ENCODE data around the gene WSB2.
"Not testable (repeated sequence)": the region's sequence is repeated elsewhere in the genome, so short reads cannot be mapped to it uniquely, and the experiment has no call there.

The WSB2 gene

DNA sequence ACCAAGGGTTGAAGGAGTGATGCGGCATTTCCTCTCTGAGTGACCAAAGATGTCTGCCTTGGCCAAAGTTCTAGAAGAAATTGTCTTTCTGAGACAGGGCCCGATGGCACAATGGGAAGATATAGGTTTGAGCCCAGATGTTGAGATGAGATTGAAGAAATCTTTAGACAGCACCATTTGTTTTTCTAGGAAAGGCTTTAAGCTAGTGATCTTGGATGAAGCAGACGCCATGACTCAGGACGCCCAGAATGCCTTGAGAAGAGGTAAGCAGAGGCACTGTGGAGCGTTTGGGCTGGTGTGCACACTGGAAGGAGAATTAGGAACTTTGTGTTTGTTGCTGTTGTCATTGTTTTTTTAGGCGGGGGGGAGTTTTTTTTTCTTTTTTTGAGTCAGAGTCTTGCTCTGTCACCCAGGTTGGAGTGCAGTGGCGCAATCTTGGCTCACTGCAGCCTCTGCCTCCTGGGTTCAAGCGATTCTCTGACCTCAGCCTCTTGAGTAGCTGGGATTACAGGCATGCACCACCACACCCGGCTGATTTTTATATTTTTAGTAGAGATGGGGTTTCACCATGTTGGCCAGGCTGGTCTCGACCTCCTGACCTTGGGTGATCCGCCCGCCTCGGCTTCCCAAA is 38.8 kb downstream of the WSB2 start:
- H3K9me3 Mint-ChIP-seq; ATAC-seq (replicated peaks; ENCODE audit: extremely low read depth, poor library complexity, severe bottlenecking); DNase-seq (ENCODE audit: low spot score in 2 of 2); H3K4me1 Mint-ChIP-seq; H3K27me3 Mint-ChIP-seq; H3K4me3 Mint-ChIP-seq: not testable (repeated sequence)
- peak overlapping the region; percentile 88 for H3K27ac Mint-ChIP-seq (ENCODE audit: low read depth)
- H3K36me3 Mint-ChIP-seq (ENCODE audit: insufficient read depth), result peaks cover 45% of the 10 kb centered on the region

DNA sequence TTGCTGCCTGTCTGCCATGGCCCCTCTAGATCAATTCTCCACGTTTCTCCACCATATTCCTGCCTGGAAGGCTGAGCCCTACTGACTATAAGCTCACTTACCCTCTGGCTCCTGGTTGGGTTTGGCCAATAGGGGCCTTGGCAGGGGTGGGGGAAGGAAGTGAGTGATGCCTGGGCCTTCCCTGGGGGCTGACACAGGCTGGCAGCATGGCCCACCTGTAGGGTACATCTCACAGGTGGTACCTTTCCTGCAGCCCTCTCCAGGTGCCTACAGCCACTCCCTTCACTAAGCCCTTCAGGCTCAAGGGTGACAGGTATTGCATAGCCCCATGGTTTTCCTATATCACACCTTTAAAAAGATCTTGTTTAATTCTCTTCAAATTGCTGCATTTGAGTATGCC is 40.9 kb downstream of the WSB2 start:
- Mint-ChIP-seq H3K4me1 (peaks cover 19% of the 10 kb centered on the region), H3K27ac (ENCODE audit: low read depth) (no peak overlapping the region), H3K27me3 (no peaks in the 10 kb centered on the region), H3K36me3 (ENCODE audit: insufficient read depth) (peaks cover 46% of the 10 kb centered on the region), H3K9me3 (no peaks in the 10 kb centered on the region), H3K4me3 (no peak overlapping the region)
- ATAC-seq (replicated peaks; ENCODE audit: extremely low read depth, poor library complexity, severe bottlenecking) (no peak), DNase-seq (ENCODE audit: low spot score in 2 of 2) (no peak)

DNA sequence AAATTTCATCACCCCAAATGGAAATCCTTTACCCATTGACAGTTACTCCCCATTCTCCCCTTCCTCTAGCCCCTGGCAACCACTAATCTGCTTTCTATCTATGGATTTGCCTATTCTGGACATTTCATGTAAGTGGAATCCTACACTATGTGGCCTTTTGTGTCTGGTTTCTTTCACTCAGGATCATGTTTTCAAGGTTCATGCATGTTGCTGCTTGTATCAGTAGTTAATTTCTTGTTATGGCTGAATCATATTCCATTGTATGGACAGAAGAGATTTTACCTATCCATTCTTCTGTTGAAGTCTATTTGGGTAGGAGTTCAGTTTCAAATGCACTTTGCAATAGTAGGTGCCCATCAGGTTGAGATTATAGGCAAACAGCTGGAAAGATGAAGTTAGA is 43.1 kb downstream of the WSB2 start:
- H3K9me3 Mint-ChIP-seq, result no peaks in the 10 kb centered on the region
- ATAC-seq (replicated peaks; ENCODE audit: extremely low read depth, poor library complexity, severe bottlenecking) (no peak), DNase-seq (ENCODE audit: low spot score in 2 of 2) (no peak)
- no peaks in the 10 kb centered on the region for H3K27me3 Mint-ChIP-seq
- H3K4me3 Mint-ChIP-seq, result peak overlapping the region; percentile 93
- peaks cover 19% of the 10 kb centered on the region for H3K4me1 Mint-ChIP-seq
- peaks cover 36% of the 10 kb centered on the region for H3K36me3 Mint-ChIP-seq (ENCODE audit: insufficient read depth)
- no peak overlapping the region for H3K27ac Mint-ChIP-seq (ENCODE audit: low read depth)

DNA sequence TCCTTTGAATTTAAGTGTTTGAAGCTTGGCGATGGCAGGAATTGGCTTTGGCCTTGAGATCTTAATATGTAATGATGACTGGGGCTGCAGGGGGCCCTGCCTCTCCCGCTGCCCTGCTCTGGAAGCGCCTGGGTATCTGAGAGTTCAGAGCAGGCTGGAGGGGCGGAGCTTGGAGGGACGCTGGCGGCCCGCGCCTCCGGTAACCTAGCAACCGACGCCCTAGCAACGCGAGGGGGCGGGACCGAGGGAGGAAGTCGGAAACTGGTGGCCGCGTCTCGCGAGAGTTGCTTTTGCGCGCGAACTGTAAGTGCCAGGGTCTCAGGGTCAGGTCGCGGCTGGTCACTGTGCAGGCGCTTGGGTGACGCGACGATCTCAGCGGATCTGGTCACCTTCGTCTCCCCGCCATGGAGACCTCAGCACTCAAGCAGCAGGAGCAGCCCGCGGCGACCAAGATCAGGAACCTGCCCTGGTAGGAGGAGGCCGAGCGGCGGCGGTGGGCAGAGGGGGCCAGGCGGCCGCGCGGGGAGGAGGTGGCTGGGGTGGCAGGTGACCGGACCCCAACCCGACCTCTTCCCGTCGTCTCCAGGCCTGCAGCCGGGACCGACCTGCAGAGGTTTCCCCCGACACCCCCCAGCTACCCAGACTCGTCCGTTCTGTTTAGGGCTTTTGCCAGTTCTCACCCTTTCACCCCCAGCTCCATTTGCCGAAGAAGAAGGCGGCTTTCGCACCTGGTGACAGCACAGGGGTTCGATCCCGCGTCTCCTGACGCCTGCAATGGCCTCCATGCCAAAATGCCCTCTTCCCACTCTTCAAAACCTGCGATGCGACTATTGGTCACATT is 44.3 kb downstream of the WSB2 start, which contains the start of gene RFC5:
TSS of gene RFC5 (plus strand) at position 280 of the 841 bp plus-strand sequence. CDS start at position 405, 125 bp downstream.
- ATAC-seq (replicated peaks; ENCODE audit: extremely low read depth, poor library complexity, severe bottlenecking), result peak; percentile 99
- no peaks in the 10 kb centered on the region for H3K27me3 Mint-ChIP-seq
- H3K9me3 Mint-ChIP-seq, result no peaks in the 10 kb centered on the region
- peaks cover 19% of the 10 kb centered on the region for H3K4me1 Mint-ChIP-seq
- H3K36me3 Mint-ChIP-seq (ENCODE audit: insufficient read depth), result peaks cover 28% of the 10 kb centered on the region
- peak; percentile 94 to 95 for DNase-seq (ENCODE audit: low spot score in 2 of 2)
- peak within 1 kb of the TSS; percentile 93 for H3K4me3 Mint-ChIP-seq
- peak within 1 kb of the TSS; percentile 97 for H3K27ac Mint-ChIP-seq (ENCODE audit: low read depth)

DNA sequence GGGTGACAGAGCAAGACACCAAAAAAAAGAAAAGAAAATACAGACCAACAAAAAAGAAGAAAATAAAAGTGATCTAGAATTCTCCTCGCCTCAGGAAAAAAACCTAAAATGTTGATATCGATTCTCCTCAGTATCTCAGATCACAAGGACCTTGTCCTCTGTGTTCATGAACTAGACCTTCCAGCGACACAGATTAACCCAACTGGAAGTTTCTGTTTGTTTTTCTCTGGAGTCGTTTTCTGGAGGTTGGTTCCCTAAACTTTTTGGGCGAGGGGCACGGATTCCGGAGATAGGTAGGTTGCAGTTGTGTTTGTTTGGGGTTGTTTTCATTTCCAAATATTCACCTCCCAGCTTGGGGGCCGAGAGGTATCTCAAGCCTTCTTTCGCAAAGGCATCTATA is 45.0 kb downstream of the WSB2 start:
- H3K4me1 Mint-ChIP-seq, result peaks cover 19% of the 10 kb centered on the region
- peak overlapping the region; percentile 93 for H3K4me3 Mint-ChIP-seq
- no peaks in the 10 kb centered on the region for H3K9me3 Mint-ChIP-seq
- peak overlapping the region; percentile 97 for H3K27ac Mint-ChIP-seq (ENCODE audit: low read depth)
- peaks cover 28% of the 10 kb centered on the region for H3K36me3 Mint-ChIP-seq (ENCODE audit: insufficient read depth)
- ATAC-seq (replicated peaks; ENCODE audit: extremely low read depth, poor library complexity, severe bottlenecking) (no peak), DNase-seq (ENCODE audit: low spot score in 2 of 2) (no peak)
- no peaks in the 10 kb centered on the region for H3K27me3 Mint-ChIP-seq

DNA sequence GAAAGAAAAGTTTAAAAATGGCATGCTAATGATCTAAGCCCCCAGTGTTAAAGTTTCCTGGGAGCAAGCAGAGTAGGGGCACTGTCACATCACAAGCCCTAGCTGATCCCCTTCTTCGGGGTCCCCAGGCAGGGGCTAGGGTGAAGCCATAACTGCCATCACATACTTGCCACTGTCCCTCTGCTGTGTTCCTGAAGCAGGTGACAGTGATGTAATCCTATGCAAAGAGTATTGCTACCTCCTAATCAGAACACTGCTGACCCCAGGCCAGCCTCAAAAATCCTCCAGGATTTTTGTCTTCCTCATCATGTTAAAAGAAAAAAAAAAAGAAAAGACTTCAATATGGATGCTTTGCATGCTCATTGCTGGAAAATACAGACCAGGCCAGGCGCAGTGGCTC is 45.7 kb downstream of the WSB2 start:
- no peak for ATAC-seq (replicated peaks; ENCODE audit: extremely low read depth, poor library complexity, severe bottlenecking)
- Mint-ChIP-seq H3K4me3 (peak overlapping the region; percentile 18), H3K27me3 (no peaks in the 10 kb centered on the region), H3K4me1 (peaks cover 19% of the 10 kb centered on the region), H3K36me3 (ENCODE audit: insufficient read depth) (peaks cover 26% of the 10 kb centered on the region), H3K27ac (ENCODE audit: low read depth) (no peak overlapping the region), H3K9me3 (no peaks in the 10 kb centered on the region)
- no peak for DNase-seq (ENCODE audit: low spot score in 2 of 2)

DNA sequence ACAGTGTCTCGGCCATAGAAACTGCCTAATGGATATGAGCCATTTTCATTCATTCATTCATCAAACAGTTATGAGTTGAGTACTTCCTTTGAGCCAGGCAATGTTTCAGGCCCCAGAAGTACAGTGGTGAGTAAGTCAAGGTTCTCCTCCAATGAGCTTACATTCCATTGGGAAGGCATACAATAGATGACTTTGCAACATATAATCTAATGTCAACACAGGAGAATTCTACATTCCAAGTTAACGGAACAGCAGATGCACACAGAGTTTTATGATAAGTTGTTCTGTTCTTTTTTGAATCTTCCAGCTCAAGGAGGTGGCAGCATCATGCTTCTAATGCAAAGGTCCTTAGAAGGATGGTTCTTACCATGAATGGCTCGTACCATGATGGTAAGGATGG is 47.7 kb downstream of the WSB2 start:
- Mint-ChIP-seq H3K9me3 (no peaks in the 10 kb centered on the region), H3K27ac (ENCODE audit: low read depth) (no peak overlapping the region), H3K36me3 (ENCODE audit: insufficient read depth) (peaks cover 22% of the 10 kb centered on the region), H3K27me3 (peaks cover 7% of the 10 kb centered on the region), H3K4me1 (peaks cover 19% of the 10 kb centered on the region), H3K4me3 (no peak overlapping the region)
- ATAC-seq (replicated peaks; ENCODE audit: extremely low read depth, poor library complexity, severe bottlenecking), result no peak
- DNase-seq (ENCODE audit: low spot score in 2 of 2), result no peak

DNA sequence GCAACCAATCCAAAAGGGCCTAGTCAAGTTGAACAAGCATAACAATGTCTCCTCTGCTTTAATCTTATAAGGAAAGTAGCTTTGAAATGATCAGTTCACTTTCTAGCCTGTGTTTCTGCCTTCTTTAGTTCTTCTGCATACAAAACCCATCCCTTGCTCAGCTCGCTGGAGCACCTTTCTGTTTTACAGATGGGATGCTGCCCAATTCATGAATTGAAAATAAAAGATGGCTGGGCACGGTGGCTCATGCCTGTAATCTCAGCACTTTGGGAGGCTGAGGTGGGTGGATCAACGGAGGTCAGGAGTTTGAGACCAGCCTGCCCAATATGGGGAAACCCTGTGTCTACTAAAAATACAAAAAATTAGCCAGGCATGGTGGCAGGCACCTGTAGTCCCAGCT is 49.0 kb downstream of the WSB2 start:
- H3K4me3 Mint-ChIP-seq, result no peak overlapping the region
- peaks cover 15% of the 10 kb centered on the region for H3K36me3 Mint-ChIP-seq (ENCODE audit: insufficient read depth)
- H3K27me3 Mint-ChIP-seq, result peaks cover 7% of the 10 kb centered on the region
- DNase-seq (ENCODE audit: low spot score in 2 of 2) (no peak), ATAC-seq (replicated peaks; ENCODE audit: extremely low read depth, poor library complexity, severe bottlenecking) (no peak)
- no peak overlapping the region for H3K27ac Mint-ChIP-seq (ENCODE audit: low read depth)
- H3K9me3 Mint-ChIP-seq, result no peaks in the 10 kb centered on the region
- H3K4me1 Mint-ChIP-seq, result peaks cover 8% of the 10 kb centered on the region

DNA sequence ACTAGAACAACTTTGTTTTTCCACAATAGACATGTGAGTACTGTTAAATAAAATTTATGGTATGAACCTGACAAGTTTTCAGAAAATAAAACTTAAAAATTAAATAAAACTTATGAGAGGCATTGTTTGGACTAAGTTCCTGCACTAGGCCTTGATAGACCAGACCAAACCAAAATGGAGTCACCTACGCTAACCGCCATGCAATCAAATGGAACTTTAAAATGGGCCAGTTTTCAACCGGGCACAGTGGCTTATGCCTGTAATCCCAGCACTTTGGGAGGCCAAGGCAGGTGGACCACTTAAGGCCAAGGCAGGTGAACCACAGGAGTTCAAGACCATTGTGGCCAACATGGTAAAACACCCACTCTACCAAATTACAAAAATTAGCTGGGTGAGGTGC is 49.6 kb downstream of the WSB2 start:
- Mint-ChIP-seq H3K36me3 (ENCODE audit: insufficient read depth) (peaks cover 9% of the 10 kb centered on the region), H3K27me3 (peaks cover 7% of the 10 kb centered on the region)

DNA sequence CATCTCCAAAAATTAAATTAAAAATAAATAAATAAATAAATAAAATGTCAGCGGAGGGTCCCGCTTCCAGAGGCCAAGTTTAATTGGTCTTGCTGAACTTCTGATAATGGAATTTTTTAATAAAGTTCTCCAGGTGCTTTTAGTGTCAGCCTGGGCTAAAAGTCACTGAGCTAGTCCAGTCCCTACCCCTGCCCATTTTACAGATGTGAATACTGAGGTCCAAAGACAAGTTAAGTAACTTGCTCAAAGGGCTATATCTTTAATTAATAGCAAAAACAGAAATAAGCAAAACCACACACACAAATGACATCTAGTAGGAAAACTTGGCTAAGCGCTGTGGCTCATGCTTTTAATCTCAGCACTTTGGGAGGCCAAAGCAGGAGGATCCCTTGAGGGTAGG is 50.1 kb downstream of the WSB2 start:
- Mint-ChIP-seq H3K27me3 (peaks cover 7% of the 10 kb centered on the region), H3K27ac (ENCODE audit: low read depth) (no peak overlapping the region), H3K4me3 (no peak overlapping the region), H3K4me1 (no peaks in the 10 kb centered on the region), H3K36me3 (ENCODE audit: insufficient read depth) (peaks cover 6% of the 10 kb centered on the region), H3K9me3 (no peaks in the 10 kb centered on the region)
- DNase-seq (ENCODE audit: low spot score in 2 of 2) (no peak), ATAC-seq (replicated peaks; ENCODE audit: extremely low read depth, poor library complexity, severe bottlenecking) (no peak)

More for the DNA sequence above, 49.6 kb downstream of the WSB2 start:
- Mint-ChIP-seq H3K9me3 (no peaks in the 10 kb centered on the region), H3K4me3 (no peak overlapping the region), H3K4me1 (peaks cover 2% of the 10 kb centered on the region), H3K27ac (ENCODE audit: low read depth) (no peak overlapping the region)
- DNase-seq (ENCODE audit: low spot score in 2 of 2) (no peak), ATAC-seq (replicated peaks; ENCODE audit: extremely low read depth, poor library complexity, severe bottlenecking) (no peak)

DNA sequence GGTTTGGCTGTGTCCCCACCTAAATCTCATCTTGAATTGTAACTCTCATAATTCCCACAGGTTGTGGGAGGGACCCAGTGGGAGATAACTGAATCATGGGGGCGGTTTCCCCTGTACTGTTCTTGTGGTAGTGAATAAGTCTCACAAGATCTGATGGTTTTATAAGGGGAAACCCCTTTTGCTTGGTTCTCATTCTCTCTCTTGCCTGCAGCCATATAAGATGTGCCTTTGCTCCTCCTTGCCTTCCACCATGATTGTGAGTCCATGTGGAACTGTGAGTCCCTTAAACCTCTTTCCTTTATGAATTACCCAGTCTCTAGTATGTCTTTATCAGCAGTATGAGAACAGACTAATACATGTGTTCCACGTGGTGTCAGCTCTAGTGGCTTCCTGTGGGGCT is 61.2 kb downstream of the WSB2 start:
- not testable (repeated sequence) for H3K27me3 Mint-ChIP-seq; H3K4me1 Mint-ChIP-seq; H3K36me3 Mint-ChIP-seq (ENCODE audit: insufficient read depth); DNase-seq (ENCODE audit: low spot score in 2 of 2); H3K27ac Mint-ChIP-seq (ENCODE audit: low read depth); H3K9me3 Mint-ChIP-seq; H3K4me3 Mint-ChIP-seq; ATAC-seq (replicated peaks; ENCODE audit: extremely low read depth, poor library complexity, severe bottlenecking)

DNA sequence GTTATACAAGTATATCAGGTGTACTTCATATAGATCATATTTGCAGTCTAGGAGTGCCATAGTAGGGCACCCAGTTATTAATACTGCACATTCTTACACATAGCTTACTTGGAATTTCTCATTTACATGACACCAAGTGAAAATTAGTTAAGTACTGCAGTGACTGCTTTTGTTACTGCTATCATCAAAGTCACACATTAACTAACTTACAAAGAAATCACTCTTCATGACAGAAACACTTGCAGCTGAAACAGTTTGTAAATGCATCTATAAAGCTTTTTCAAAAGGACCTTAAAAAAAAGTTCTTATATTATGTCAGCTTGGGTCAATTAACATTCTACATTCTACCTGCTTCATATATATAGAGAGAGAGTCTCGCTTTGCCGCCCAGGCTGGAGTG is 62.3 kb downstream of the WSB2 start:
- Mint-ChIP-seq H3K27me3 (peaks cover 15% of the 10 kb centered on the region), H3K4me3 (no peak overlapping the region)

More for the DNA sequence above, 62.3 kb downstream of the WSB2 start:
- H3K36me3 Mint-ChIP-seq (ENCODE audit: insufficient read depth), result no peaks in the 10 kb centered on the region
- H3K9me3 Mint-ChIP-seq, result no peaks in the 10 kb centered on the region
- no peaks in the 10 kb centered on the region for H3K4me1 Mint-ChIP-seq
- no peak for DNase-seq (ENCODE audit: low spot score in 2 of 2)
- ATAC-seq (replicated peaks; ENCODE audit: extremely low read depth, poor library complexity, severe bottlenecking), result no peak
- H3K27ac Mint-ChIP-seq (ENCODE audit: low read depth), result no peak overlapping the region
